Duodenal mucosa (tissue), 2 donors: ENCODE measurements around the gene GATAD1.
"Not testable (repeated sequence)": the region's sequence is repeated elsewhere in the genome, so short reads cannot be mapped to it uniquely, and the experiment has no call there.

Source experiments
- H3K27ac ChIP-seq: one replicate; pipeline ENCODE4 v1.7.0; 2013; ENCODE audit warnings: low read depth, low read length
- H3K27me3 ChIP-seq, 2 donors: one replicate each; pipeline ENCODE4 v1.7.0; 2013; ENCODE audit warnings: low read length in 2 of 2, control low read depth in 1 of 2; ENCODE audit not compliant: insufficient read depth in 2 of 2, control insufficient read depth in 1 of 2
- H3K36me3 ChIP-seq, 2 donors: one replicate each; pipeline ENCODE4 v1.7.0; 2013; ENCODE audit warnings: low read length in 2 of 2, control low read depth in 1 of 2; ENCODE audit not compliant: insufficient read depth in 2 of 2, control insufficient read depth in 1 of 2
- H3K4me1 ChIP-seq, 2 donors: one replicate each; pipeline ENCODE4 v1.7.0; 2013; ENCODE audit warnings: low read length in 2 of 2, control low read depth in 1 of 2; ENCODE audit not compliant: insufficient read depth in 2 of 2, control insufficient read depth in 1 of 2
- H3K4me3 ChIP-seq, 2 donors: one replicate each; pipeline ENCODE4 v1.7.0; 2013; ENCODE audit warnings: low read length in 2 of 2, low read depth in 1 of 2
- H3K9ac ChIP-seq, 2 donors: one replicate each; pipeline ENCODE4 v1.7.0; 2013; ENCODE audit warnings: low read length in 2 of 2, low read depth in 1 of 2
- H3K9me3 ChIP-seq, 2 donors: one replicate each; pipeline ENCODE4 v1.7.0; 2013; ENCODE audit warnings: low read length in 2 of 2, control low read depth in 1 of 2; ENCODE audit not compliant: control insufficient read depth in 1 of 2

Gene GATAD1

GRCh38 chr7:92461027-92462003 lies 14.0 kb downstream of the GATAD1 start:
- H3K27me3 ChIP-seq: no peaks in the 10 kb centered on the region
- H3K9me3 ChIP-seq: no peaks in the 10 kb centered on the region
- no peak overlapping the region for H3K27ac ChIP-seq
- H3K36me3 ChIP-seq: peaks cover 3 to 22% of the 10 kb centered on the region in 2 donors
- no peak overlapping the region for H3K9ac ChIP-seq
- H3K4me1 ChIP-seq: no peaks in the 10 kb centered on the region
- H3K4me3 ChIP-seq: no peak overlapping the region

DNA sequence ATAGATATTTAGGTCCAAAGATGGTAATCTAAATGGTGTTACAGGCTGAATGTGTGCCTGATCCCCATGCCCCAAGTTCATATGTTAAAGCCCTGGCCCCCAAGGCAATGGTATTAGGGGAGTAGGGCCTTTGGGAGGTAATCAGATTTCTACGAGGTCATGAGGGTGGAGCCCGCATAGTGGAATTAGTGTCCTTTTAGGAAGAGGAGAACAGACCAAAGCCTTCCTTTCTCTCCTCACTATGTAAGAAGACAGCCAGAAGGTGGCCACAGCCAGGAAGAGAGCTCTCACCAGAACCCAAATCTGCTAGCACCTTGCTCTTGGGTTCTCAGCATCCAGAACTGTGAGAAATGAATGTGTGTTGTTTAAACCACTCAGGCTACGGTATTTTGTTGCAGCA lies 15.3 kb downstream of the GATAD1 start:
- Histone ChIP-seq H3K9ac (no peak overlapping the region), H3K27ac (no peak overlapping the region), H3K36me3 (peaks cover 0 to 15% of the 10 kb centered on the region in 2 donors), H3K4me3 (no peak overlapping the region), H3K27me3 (no peaks in the 10 kb centered on the region), H3K9me3 (no peaks in the 10 kb centered on the region), H3K4me1 (no peaks in the 10 kb centered on the region)

DNA sequence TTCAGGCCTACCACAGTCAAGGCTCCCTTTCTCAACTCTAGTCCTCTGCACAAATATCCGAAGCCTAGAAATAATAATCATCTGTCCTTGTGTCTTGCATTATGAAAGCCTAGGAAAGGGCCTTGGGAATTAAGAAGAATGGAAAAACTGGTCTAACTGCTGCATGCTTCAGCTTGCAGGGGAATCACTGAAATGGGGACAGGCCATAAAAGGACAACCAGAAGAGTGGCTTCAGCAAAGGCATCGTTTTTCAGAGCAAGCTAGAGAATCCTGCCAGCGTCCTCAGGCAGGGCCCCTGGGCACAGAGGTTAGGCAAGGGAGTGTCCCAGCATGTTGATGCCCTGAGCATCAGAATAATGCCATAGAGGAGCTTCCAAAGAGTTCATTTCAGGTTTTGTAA lies 17.2 kb downstream of the GATAD1 start:
- H3K36me3 ChIP-seq: peaks cover 0 to 6% of the 10 kb centered on the region in 2 donors
- no peak overlapping the region for H3K27ac ChIP-seq

GRCh38 chr7:92466682-92467081 lies 19.4 kb downstream of the GATAD1 start:
- no peak overlapping the region for H3K4me3 ChIP-seq
- no peak overlapping the region for H3K9ac ChIP-seq
- peaks cover 0 to 2% of the 10 kb centered on the region in 2 donors for H3K9me3 ChIP-seq
- H3K36me3 ChIP-seq: peaks cover 0 to 6% of the 10 kb centered on the region in 2 donors
- H3K27me3 ChIP-seq: no peaks in the 10 kb centered on the region
- no peak overlapping the region for H3K27ac ChIP-seq
- no peaks in the 10 kb centered on the region for H3K4me1 ChIP-seq

More for the DNA sequence above, 17.2 kb downstream of the GATAD1 start:
- Histone ChIP-seq H3K4me3 (no peak overlapping the region), H3K27me3 (no peaks in the 10 kb centered on the region), H3K4me1 (no peaks in the 10 kb centered on the region), H3K9me3 (peaks cover 0 to 2% of the 10 kb centered on the region in 2 donors), H3K9ac (no peak overlapping the region)

GRCh38 chr7:92468589-92468988 lies 21.3 kb downstream of the GATAD1 start:
- not testable (repeated sequence) for H3K9ac ChIP-seq, H3K27ac ChIP-seq, H3K4me3 ChIP-seq, H3K9me3 ChIP-seq, H3K4me1 ChIP-seq, H3K36me3 ChIP-seq, H3K27me3 ChIP-seq

DNA sequence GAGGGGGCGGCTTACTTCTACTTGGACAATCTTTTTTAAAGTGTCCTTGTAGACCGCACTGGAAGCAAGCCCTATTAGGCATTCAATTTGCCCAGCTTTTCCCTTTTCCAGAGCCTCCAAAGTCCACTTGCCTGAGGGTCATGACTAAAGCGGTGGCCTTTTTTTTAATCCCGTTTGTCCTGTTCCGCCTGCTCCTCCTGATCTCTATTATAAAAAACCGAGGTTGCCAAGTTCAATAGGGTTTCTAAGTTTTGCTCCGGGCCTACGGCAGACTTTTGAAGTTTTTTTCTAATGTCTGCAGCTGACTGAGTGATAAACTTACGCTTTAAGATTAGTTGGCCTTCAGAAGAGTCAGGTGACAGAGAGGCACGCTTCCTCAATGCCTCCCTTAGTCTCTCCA lies 26.7 kb downstream of the GATAD1 start:
- H3K9ac ChIP-seq, H3K4me1 ChIP-seq, H3K9me3 ChIP-seq, H3K4me3 ChIP-seq, H3K27me3 ChIP-seq, H3K36me3 ChIP-seq, H3K27ac ChIP-seq: not testable (repeated sequence)

DNA sequence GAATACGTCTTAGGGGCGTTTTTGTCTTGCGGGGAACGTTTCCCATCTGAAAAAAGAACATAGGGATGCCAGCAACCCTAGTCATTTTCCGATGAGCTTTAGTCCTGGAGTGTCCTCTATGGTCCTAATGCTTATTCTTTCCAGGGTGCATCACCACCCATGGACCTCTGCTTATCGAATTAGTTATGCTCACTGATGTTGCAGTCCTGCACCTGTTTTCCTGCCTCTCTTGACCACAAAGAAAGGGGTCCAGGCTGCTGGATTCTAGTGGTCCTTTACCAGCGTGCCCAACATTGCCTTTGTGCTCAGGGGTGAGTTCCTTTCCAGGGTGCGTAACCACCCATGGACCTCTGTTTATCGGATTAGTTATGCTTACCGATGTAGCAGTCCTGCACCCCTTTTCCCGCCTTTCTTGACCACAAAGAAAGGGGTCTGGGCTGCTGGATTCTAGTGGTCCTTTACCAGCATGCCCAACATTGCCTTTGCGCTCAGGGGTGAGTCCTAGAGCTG lies 28.0 kb downstream of the GATAD1 start:
- not testable (repeated sequence) for H3K27ac ChIP-seq, H3K9ac ChIP-seq, H3K36me3 ChIP-seq, H3K4me3 ChIP-seq, H3K9me3 ChIP-seq, H3K27me3 ChIP-seq, H3K4me1 ChIP-seq

DNA sequence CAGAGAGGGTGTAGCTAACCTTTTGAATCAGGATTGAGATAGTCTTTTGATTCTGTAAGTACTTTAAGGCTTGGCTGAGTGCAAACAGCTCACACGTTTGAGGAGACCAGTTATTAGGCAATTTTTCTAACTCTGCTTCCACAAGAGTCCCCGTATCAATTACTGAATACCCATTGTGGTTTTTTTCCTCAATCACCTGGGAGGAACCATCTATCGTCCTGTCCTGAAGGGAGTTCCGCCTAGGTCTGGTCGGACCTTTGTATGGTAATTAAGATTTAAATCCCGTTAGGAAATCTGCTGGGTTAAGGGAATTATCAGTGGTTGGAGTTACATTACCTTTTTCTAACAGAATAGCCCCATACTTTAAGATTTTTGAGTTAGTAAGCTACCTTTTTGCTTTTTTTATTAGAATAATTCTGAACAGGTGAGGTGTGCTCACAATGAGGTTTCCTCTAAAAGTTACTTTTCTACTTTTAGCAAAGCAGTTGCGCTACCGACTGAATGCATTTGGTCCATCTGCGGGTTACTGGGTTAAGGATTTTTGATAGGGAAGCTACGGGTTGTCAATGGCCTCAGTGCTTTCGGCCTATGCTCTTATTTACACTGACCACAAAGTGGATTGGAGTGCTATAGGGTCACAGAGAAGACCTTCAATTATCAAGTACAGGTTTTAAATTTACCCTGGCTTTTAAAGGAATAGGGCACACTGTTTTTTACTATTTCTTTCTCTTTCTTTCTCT lies 28.7 kb downstream of the GATAD1 start:
- not testable (repeated sequence) for H3K27ac ChIP-seq, H3K27me3 ChIP-seq, H3K4me1 ChIP-seq, H3K4me3 ChIP-seq, H3K36me3 ChIP-seq, H3K9me3 ChIP-seq, H3K9ac ChIP-seq

DNA sequence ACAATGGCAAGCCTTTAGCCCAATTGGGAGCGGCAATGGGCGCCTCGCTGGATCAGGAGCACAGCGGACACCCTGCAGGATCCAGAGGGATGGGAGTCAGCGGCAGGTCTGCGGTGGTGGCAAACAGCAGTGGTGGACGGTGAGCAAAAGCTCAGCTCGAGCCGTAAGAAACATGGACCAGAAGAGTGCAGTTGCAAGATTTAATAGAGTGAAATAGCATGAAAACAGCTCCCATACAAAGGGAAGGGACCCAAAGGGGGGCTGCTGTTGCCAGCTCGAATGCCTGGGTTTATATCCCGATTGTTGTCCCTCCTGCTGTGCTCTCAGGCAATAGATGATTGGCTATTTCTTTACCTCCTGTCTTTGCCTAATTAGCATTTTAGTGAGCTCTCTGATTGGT lies 30.4 kb downstream of the GATAD1 start, which contains the start of gene ERVW-1:
Gene ERVW-1 (minus strand): TSS at position 266 of the 400 bp plus-strand sequence. CDS start 7,565 bp downstream, outside the sequence.
- not testable (repeated sequence) for H3K4me3 ChIP-seq, H3K36me3 ChIP-seq, H3K27ac ChIP-seq, H3K27me3 ChIP-seq, H3K4me1 ChIP-seq, H3K9me3 ChIP-seq, H3K9ac ChIP-seq

- Histone ChIP-seq H3K27ac (no peak overlapping the region), H3K27me3 (no peaks in the 10 kb centered on the region), H3K36me3 (no peaks in the 10 kb centered on the region), H3K9ac (no peak overlapping the region), H3K4me1 (no peaks in the 10 kb centered on the region), H3K9me3 (no peaks in the 10 kb centered on the region), H3K4me3 (no peak overlapping the region)
Measured at GRCh38 chr7:92478095-92478494, 30.8 kb downstream of the GATAD1 start.
